K562 (cell line): ENCODE measurements around the gene SPATA19. TPM values are rescaled to one million over a fixed set of nuclear protein-coding genes. Genes with fewer than 3 reads are reported as not detected.

Experiments used
- ATAC-seq: fragments of 200-7000 bp; cut with Tn5 transposase; 3 replicates; pipeline ENCODE4 v1.9.1; 2020; ENCODE audit warnings: moderate library complexity
- BruUV-seq: library from RNA; stranded (reverse); fragments of 400-500 nt; replicated peaks from 2 replicates; lab custom pipeline; 2021; lab: Mats Ljungman, UMichigan
- CTCF ChIA-PET: fragments of 300-600 bp; formaldehyde crosslinking; extraction: SDS; loops from one replicate; lab custom pipeline; 2021; ENCODE audit warnings: low intra/inter-chr PET ratio; lab: Yijun Ruan, JAX
- POLR2A ChIA-PET: fragments of 300-600, 350-650 bp; sonication (Branson Sonifier 250); formaldehyde crosslinking; extraction: SDS; loops from one replicate; lab custom pipeline; 2021; ENCODE audit warnings: antibody characterized with exemption, inconsistent platforms; lab: Yijun Ruan, JAX
- DNase-seq, 4 experiments: peaks; one replicate each; pipeline versions ENCODE4 v3.0.0 to v3.0.0-alpha.2; 2011 to 2018; ENCODE audit warnings: low spot score in 3 of 4, mixed read lengths in 3 of 4; ENCODE audit errors: extremely low read depth in 1 of 4
- FAIRE-seq: peaks from 2 replicates; lab custom pipeline; 2011; peaks lifted over from hg19 to GRCh38; lab: Jason Lieb, UNC
- H2AFZ ChIP-seq: 2 replicates; pipeline ENCODE4 v1.6.0; 2011; ENCODE audit warnings: low read depth, low read length, control low read depth, inconsistent platforms
- H3K27ac ChIP-seq: fragments of 200-600 bp; 3 replicates; pipeline ENCODE4 v1.8.0; 2011; ENCODE audit warnings: low read depth, mild to moderate bottlenecking, control low read depth, inconsistent platforms, low read length, moderate library complexity, mixed read lengths; ENCODE audit errors: extremely low read depth
- H3K27me3 ChIP-seq, 2 experiments: fragments of 300-600 bp in 1 of 2; 2 replicates in 1 of 2; 3 replicates in 1 of 2; pipeline versions ENCODE4 v1.6.0 to v1.8.0; 2011; ENCODE audit warnings: inconsistent platforms in 2 of 2, low read length in 2 of 2, mild to moderate bottlenecking in 1 of 2, mixed read lengths in 1 of 2, moderate library complexity in 1 of 2; ENCODE audit not compliant: control insufficient read depth in 2 of 2, insufficient read depth in 2 of 2
- H3K36me3 ChIP-seq: fragments of 300-600 bp; 3 replicates; pipeline ENCODE4 v1.8.0; 2011; ENCODE audit warnings: mild to moderate bottlenecking, low read length, inconsistent platforms; ENCODE audit not compliant: control insufficient read depth, insufficient read depth
- H3K4me1 ChIP-seq, 2 experiments: fragments of 200-600 bp in 1 of 2; replicated peaks in 1 of 2; 2 replicates in 1 of 2; 3 replicates in 1 of 2; pipeline versions ENCODE4 v1.5.1 to v1.8.0; 2011; ENCODE audit warnings: inconsistent platforms in 2 of 2, low read length in 2 of 2, mild to moderate bottlenecking in 1 of 2, mixed read lengths in 1 of 2, moderate library complexity in 1 of 2; ENCODE audit not compliant: control insufficient read depth in 2 of 2, insufficient read depth in 2 of 2
- H3K4me2 ChIP-seq: 2 replicates; pipeline ENCODE4 v1.6.1; 2011; ENCODE audit warnings: low read length, control low read depth, inconsistent platforms, mixed read lengths; ENCODE audit not compliant: insufficient read depth
- H3K4me3 ChIP-seq: fragments of 200-600 bp; sonication (generic), shearing (Covaris generic); 2 replicates; pipeline ENCODE4 v1.5.1; 2016; ENCODE audit warnings: control low read depth, inconsistent platforms
- H3K79me2 ChIP-seq: fragments of 200-600 bp; 3 replicates; pipeline ENCODE4 v1.8.0; 2011; ENCODE audit warnings: low read length, inconsistent platforms; ENCODE audit not compliant: control insufficient read depth, insufficient read depth
- H3K9ac ChIP-seq, 2 experiments: 2 replicates each; pipeline versions ENCODE4 v1.6.0 to v1.6.1; 2011; ENCODE audit warnings: low read depth in 2 of 2, low read length in 2 of 2, control low read depth in 1 of 2, inconsistent platforms in 1 of 2, mild to moderate bottlenecking in 1 of 2, mixed read lengths in 1 of 2; ENCODE audit not compliant: insufficient read depth in 1 of 2
- H3K9me1 ChIP-seq: one replicate; pipeline ENCODE4 v1.6.0; 2011; ENCODE audit warnings: inconsistent platforms, mild to moderate bottlenecking, low read length, moderate library complexity; ENCODE audit not compliant: control insufficient read depth, insufficient read depth
- H3K9me3 ChIP-seq: replicated peaks from 2 replicates; pipeline ENCODE4 v1.5.1; 2011; ENCODE audit warnings: low read depth, low read length, inconsistent platforms; ENCODE audit not compliant: control insufficient read depth, insufficient read depth
- H4K20me1 ChIP-seq: replicated peaks from 2 replicates; pipeline ENCODE4 v1.6.1; 2011; ENCODE audit warnings: low read length, inconsistent platforms, mixed read lengths; ENCODE audit not compliant: control insufficient read depth, insufficient read depth
- ZNF175 ChIP-seq: fragments of 200-800 bp; sonication (Bioruptor generic); IDR thresholded peaks from 2 replicates; pipeline ENCODE4 v1.6.1; 2016; ENCODE audit warnings: low read depth, mild to moderate bottlenecking, missing genetic modification characterization, missing compliant biosample characterization
- WGBS: fragments of 100-300 bp; shearing (Covaris generic); methylation state at CpG from one replicate; pipeline ENCODE4 v1.1.6; 2016; ENCODE audit warnings: low coverage, mixed read lengths; ENCODE audit not compliant: insufficient coverage; ENCODE audit errors: missing lambda C conversion rate; 5-methylcytosine and 5-hydroxymethylcytosine counted together
- in situ Hi-C: fragments of 300-500 bp; cut with MboI; formaldehyde crosslinking; loops from 4 replicates; pipeline ENCODE4 v1.15.0; 2018; ENCODE audit warnings: inconsistent platforms, mixed read lengths
- intact Hi-C: fragments of 100-400 bp; cut with micrococcal nuclease; formaldehyde crosslinking; loops from 2 replicates; pipeline ENCODE4 v1.14.2; 2022
- polyA plus RNA-seq, 8 experiments: library from polyadenylated mRNA; depleted of rRNA in 4 of 8; stranded (reverse) in 5 of 8; unstranded in 3 of 8; fragments of >200 nt; fragmentation: Nextera tagmentation in 2 of 8; fragmentation: Illumina TruSeq in 1 of 8; extraction: Ambion mirVana in 2 of 8; extraction: Trizol in 1 of 8; gene quantifications; 2 replicates each; pipeline versions ENCODE4 v1.2.1 to v1.2.3, GENCODE V29; 2011 to 2014; ENCODE audit warnings: inconsistent platforms in 1 of 8, missing spikeins in 1 of 8
- total RNA-seq, 7 experiments: library from RNA; depleted of rRNA in 6 of 7; stranded (reverse); fragments of >200 nt in 6 of 7; fragmentation: Illumina TruSeq in 2 of 7; extraction: Trizol in 2 of 7; gene quantifications; 2 replicates each; pipeline versions ENCODE4 v1.2.1 to v1.2.3, GENCODE V29; 2011 to 2021; ENCODE audit warnings: low replicate concordance in 1 of 7
- TF ChIP-seq, protein P1 (sequence below): IDR thresholded peaks from 2 replicates; pipeline ENCODE4 v1.6.1; 2011; ENCODE audit warnings: borderline replicate concordance, low read depth, mild to moderate bottlenecking, moderate library complexity, low read length; ENCODE audit not compliant: insufficient read depth, poor library complexity, severe bottlenecking

Gene SPATA19
- total and polyA plus RNA-seq, 9 of the 15 experiments (the other 6 are each of a cell fraction or from before 2014, with no cell fraction given): not detected

GRCh38 chr11:133790995-133791394 is 54.3 kb downstream of the SPATA19 start:
- Histone ChIP-seq H3K9me3 (no peaks in the 10 kb centered on the region), H4K20me1 (no peaks in the 10 kb centered on the region), H3K79me2 (no peaks in the 10 kb centered on the region), H3K27me3 (no peaks in the 10 kb centered on the region), H3K4me3 (no peak overlapping the region), H3K36me3 (no peaks in the 10 kb centered on the region), H3K9ac (no peak overlapping the region), H3K4me2 (no peak overlapping the region), H3K27ac (no peak overlapping the region), H3K9me1 (no peaks in the 10 kb centered on the region), H3K4me1 (peaks cover 0 to 4% of the 10 kb centered on the region in 2 experiments; a peak in 1 of 5 replicates), H2AFZ (no peak overlapping the region)
- CTCF ChIA-PET: no interaction called here
- no TSS peak for BruUV-seq
- POLR2A ChIA-PET: no interaction called here
- DNase-seq: no peak
- ATAC-seq: no peak
- WGBS: 2% methylated on average over 5 of the region's 5 CpGs
- no peak for FAIRE-seq
- TF ChIP-seq, protein P1, sequence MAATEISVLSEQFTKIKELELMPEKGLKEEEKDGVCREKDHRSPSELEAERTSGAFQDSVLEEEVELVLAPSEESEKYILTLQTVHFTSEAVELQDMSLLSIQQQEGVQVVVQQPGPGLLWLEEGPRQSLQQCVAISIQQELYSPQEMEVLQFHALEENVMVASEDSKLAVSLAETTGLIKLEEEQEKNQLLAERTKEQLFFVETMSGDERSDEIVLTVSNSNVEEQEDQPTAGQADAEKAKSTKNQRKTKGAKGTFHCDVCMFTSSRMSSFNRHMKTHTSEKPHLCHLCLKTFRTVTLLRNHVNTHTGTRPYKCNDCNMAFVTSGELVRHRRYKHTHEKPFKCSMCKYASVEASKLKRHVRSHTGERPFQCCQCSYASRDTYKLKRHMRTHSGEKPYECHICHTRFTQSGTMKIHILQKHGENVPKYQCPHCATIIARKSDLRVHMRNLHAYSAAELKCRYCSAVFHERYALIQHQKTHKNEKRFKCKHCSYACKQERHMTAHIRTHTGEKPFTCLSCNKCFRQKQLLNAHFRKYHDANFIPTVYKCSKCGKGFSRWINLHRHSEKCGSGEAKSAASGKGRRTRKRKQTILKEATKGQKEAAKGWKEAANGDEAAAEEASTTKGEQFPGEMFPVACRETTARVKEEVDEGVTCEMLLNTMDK: no peak
- TF ChIP-seq ZNF175: no peak
- in situ Hi-C loops: no loop called here
- intact Hi-C loops: no loop called here

Other genes starting within 250 kb of the SPATA19 start
- not detected in 2 replicates for gene IGSF9B, start 111.5 kb upstream of the SPATA19 start, total RNA-seq (2014; rRNA removed)
- gene IGSF9B, start 111.5 kb upstream of the SPATA19 start, total RNA-seq (2014; rRNA removed; fragmentation: Illumina TruSeq; extraction: Trizol): not detected in 2 replicates
- gene IGSF9B, start 111.5 kb upstream of the SPATA19 start, total RNA-seq (2015; rRNA removed; fragmentation: Illumina TruSeq; extraction: Trizol): not detected in 2 replicates
- gene IGSF9B, start 111.5 kb upstream of the SPATA19 start, total RNA-seq (2021): 0.04 and 0.09 TPM in 2 replicates
- gene IGSF9B, start 111.5 kb upstream of the SPATA19 start, polyA plus RNA-seq (2011; rRNA removed): not detected in 2 replicates
- gene IGSF9B, start 111.5 kb upstream of the SPATA19 start, polyA plus RNA-seq (2014; fragmentation: Illumina TruSeq; extraction: Trizol): not detected in 2 replicates
- gene IGSF9B, start 111.5 kb upstream of the SPATA19 start, polyA plus RNA-seq (2014; fragmentation: Nextera tagmentation; extraction: Ambion mirVana): not detected
- gene IGSF9B, start 111.5 kb upstream of the SPATA19 start, polyA plus RNA-seq (2014; rRNA removed): not detected in 2 replicates
- gene JAM3, start 223.6 kb upstream of the SPATA19 start, total RNA-seq (2014; rRNA removed): 0.36 and 0.53 TPM in 2 replicates
- gene JAM3, start 223.6 kb upstream of the SPATA19 start, total RNA-seq (2014; rRNA removed; fragmentation: Illumina TruSeq; extraction: Trizol): 0.44 and 0.48 TPM in 2 replicates
- gene JAM3, start 223.6 kb upstream of the SPATA19 start, total RNA-seq (2015; rRNA removed; fragmentation: Illumina TruSeq; extraction: Trizol): 0.19 and 0.22 TPM in 2 replicates
- 0.40 and 1.1 TPM in 2 replicates for gene JAM3, start 223.6 kb upstream of the SPATA19 start, total RNA-seq (2021)
- 0.07 and 0.42 TPM in 2 replicates for gene JAM3, start 223.6 kb upstream of the SPATA19 start, polyA plus RNA-seq (2011; rRNA removed)
- 0.30 and 0.47 TPM in 2 replicates for gene JAM3, start 223.6 kb upstream of the SPATA19 start, polyA plus RNA-seq (2014; fragmentation: Illumina TruSeq; extraction: Trizol)
- gene JAM3, start 223.6 kb upstream of the SPATA19 start, polyA plus RNA-seq (2014; fragmentation: Nextera tagmentation; extraction: Ambion mirVana): under 1 TPM; 0.72 to 0.76 TPM
- gene JAM3, start 223.6 kb upstream of the SPATA19 start, polyA plus RNA-seq (2014; rRNA removed): 0.36 and 0.37 TPM in 2 replicates